Stimulated activated CD4-positive, alpha-beta T cell treated with anti-CD3 and anti-CD28 coated beads, Interleukin-1b, Interleukin-23, amount 100 ng/mL, for 48 hours (primary cell): Measurements from ENCODE around the gene GPC5.
"Not testable (repeated sequence)": the region's sequence is repeated elsewhere in the genome, so short reads cannot be mapped to it uniquely, and the experiment has no call there.

Source experiments
- DNase-seq: peaks from one replicate; pipeline ENCODE4 v3.0.0-alpha.2; 2020

GPC5 gene

DNA sequence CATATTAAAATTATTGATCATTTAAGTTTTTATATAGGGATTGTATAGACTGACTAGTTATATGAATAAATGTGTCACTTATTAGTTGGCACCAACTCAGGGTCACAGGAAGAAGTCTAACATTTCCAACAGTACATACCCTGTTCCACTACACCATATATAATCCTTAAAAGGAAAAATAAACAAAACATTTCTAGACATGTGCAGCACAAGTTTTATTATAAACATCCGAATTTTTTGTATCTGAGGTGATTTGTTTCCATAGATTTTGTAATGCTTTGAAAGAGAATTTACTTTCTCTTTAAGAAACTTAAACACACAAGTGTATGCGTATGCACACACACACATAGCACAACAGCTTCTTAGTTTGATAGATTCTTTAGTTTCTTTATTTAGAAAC, 1409.5 kb downstream of the GPC5 start:
- DNase-seq: no peak

GRCh38 chr13:92821324-92821723, 1422.9 kb downstream of the GPC5 start:
- no peak for DNase-seq

GRCh38 chr13:92823059-92823458, 1424.6 kb downstream of the GPC5 start:
- DNase-seq: no peak

DNA sequence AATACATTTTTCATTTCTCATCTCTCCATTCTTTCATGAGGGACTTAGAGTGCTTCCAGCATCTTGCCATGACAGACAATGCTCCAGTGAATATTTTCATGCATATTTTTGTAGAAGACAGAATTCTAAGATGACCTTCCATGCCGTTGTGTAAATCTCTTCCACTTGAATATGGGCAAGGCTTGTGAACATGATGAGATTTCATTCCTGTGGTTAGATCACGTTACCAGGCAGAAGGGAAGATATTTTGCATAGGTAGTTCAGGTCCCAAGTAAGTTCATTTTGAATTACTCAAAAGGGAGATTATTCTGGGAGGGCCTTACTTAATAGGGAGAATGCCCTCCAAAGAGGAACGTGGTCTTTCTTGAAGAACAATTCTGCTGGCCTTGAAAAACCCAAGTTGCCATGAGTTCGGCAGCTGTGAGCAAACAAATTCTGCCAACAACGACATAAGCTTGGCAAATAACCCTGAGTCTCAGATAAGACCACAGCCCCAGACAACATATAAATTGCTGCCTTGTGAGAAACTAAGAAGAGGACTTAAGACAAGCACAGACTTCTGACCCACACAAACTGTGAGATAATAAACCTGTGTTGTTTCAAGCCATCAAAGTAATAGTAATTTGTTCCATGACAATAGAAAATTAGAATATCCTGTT, 1427.6 kb downstream of the GPC5 start:
- DNase-seq: no peak

GRCh38 chr13:92827503-92827902, 1429.1 kb downstream of the GPC5 start:
- DNase-seq: no peak

DNA sequence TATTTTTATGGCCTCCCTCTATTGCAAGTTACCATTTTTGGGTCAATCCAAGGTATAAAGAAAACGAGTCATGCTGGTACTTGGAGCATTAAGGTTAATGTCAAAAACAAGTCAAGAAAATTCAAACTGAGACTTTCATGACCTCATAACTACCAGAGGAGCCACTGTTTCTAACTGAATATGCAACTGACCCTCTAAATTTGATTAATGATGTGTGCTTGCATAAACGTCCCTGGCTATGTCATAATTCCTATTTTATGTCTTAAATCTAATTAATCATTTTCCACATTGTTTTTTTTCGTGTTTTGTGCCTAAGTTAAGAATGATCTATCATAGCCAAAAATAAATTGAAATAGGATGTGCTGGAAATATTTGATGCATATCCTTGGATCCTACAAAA, 1431.5 kb downstream of the GPC5 start:
- DNase-seq: no peak

- no peak for DNase-seq
Measured at GRCh38 chr13:92830821-92831220, 1432.4 kb downstream of the GPC5 start.

DNA sequence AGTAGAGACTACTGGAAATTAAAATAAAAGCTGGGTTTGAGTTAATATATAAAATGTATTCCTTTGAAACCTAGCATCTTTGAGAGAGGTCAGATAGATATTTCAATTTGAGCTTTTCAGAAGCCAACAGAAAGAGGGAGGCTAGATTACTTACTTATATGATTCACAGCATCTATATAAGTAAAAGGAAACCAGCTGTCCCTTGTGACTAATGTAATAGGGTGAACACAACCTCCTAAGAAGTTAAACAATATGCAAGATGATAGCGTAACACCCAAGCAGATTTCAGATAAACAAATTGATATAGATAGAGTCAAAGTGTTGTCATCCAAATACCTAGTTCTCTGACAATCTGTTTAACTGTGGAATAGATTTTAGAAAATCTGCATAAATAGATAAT, 1434.7 kb downstream of the GPC5 start:
- no peak for DNase-seq

DNA sequence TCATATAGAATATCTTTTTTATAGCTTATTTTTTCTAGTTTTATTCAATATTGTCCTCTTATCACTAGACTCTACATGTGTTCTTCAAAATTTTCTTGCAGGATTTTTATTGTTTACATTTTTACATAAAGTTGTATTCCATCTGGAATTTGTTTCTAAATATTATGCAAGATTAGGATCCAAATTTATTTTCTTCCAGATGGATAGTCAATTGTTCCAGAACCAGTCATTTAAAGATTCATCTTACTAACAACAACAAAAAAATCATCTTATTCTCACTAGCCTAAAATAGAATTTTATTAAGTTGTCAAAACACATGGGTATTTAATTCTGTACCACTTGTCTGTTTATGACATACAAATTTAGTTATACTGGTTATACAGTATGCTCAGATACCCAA, 1437.8 kb downstream of the GPC5 start:
- DNase-seq: no peak

- no peak for DNase-seq
Measured at GRCh38 chr13:92838786-92839185, 1440.4 kb downstream of the GPC5 start.

DNA sequence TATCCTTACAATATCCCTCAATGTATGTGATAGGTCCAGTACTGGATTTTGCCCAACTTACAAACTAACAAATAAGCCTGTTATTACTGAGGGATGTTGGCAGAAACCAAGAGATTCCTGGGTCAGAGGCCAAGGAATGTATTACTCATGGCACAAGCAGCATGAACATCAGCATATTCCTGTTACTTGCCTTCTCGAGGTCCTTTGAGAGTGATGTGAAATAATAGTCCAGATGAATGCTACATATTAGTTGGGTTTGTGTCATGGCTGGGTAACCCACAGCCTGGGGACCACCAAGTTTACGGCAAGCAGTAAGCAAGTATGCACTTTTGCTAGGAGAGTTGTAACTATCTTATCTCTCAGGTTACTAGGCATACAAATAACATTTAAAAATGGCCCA, 1443.7 kb downstream of the GPC5 start:
- DNase-seq: no peak

DNA sequence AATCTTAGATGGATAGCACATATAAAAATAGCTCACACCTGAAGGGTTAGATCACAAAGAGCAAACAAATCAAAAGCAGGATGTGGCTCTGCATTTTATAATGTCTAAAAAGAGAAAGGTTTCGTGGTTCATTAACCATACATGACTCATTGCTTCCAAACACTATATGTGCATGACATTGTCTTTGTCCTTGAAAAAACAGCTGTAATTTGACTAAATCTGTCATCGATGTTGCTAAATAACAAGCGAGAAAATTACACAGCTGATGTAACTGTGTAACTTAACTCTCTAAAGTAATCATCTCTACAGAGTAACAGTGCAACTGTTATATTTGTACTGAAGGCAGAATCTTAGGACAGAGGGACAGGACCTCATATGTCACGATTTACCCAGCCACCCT, 1445.1 kb downstream of the GPC5 start:
- no peak for DNase-seq

- no peak for DNase-seq
Measured at GRCh38 chr13:92849381-92849780, 1451.0 kb downstream of the GPC5 start.

DNA sequence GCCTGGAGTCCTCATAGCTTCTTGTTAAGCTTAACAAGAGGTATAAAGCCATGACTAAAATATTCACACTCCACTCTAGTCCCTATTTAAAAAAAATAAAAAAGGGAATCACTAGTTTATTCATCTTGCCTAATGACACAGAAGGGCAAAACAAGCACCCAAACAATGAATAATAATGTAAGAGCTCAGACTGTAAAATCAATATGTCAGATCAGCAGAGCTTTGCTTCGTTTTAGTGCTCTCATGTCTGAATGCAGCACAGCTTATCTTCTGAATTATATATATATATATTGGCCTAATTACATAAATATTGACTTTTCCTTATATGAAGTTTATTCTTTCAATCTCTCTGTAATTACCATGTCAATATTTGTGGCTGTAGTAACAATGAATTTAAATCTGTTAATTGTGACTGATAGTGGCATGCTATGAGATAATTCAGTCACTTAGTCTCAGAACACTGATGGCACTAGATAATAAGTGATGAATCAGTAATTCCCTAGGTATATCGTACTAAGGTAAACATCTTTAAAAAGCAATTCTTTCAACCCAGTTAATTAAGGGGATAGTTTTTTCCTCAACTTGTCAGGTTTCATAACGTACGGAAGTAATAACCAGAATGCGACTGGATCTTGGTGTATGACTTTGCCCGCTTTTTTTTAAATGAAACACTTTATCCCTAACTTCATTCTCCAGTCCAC, 1466.3 kb downstream of the GPC5 start:
- no peak for DNase-seq

- DNase-seq: no peak
Measured at GRCh38 chr13:92873029-92873428, 1474.6 kb downstream of the GPC5 start.

GRCh38 chr13:92886535-92887077, 1488.2 kb downstream of the GPC5 start:
- no peak for DNase-seq

GRCh38 chr13:92894447-92894846, 1496.0 kb downstream of the GPC5 start:
- no peak for DNase-seq

GRCh38 chr13:92896842-92897241, 1498.4 kb downstream of the GPC5 start:
- DNase-seq: no peak

DNA sequence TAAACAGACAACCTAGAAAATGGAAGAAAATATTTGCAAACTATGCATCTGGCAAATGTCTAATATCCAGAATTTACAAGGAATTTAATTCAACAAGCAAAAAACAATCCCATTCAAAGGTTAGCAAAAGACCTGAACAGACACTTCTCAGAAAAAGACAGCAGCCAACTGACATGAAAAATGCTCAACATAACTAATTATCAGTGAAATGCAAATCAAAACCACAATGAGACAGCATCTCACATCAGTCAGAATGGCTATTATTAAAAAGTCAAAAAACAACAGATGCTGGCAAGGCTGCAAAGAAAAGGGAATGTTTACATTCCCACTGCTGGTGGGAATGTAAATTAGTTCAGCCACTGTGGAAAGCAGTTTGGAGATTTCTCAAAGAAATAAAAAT, 1500.5 kb downstream of the GPC5 start:
- DNase-seq: not testable (repeated sequence)

- no peak for DNase-seq
Measured at GRCh38 chr13:92900446-92900845, 1502.0 kb downstream of the GPC5 start.

DNA sequence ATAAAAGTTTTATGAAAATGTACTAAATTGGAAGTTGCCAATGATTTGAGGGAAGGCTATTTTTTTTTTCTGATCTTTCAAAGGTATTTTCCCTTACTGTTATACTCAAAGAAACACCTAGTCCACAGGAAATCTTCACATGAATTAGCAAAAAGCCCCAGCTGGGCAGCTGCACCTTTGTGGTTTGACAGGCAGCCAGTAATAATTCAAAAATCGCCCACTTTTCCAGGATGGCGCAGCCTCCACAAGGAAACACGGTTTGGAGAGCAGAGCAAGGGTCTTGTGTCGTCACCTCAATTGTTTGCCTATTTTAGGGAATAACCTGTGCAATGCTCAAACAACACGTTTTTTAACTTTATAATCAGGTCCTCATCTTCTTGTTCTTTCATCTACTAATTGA, 1503.3 kb downstream of the GPC5 start:
- DNase-seq: no peak

DNA sequence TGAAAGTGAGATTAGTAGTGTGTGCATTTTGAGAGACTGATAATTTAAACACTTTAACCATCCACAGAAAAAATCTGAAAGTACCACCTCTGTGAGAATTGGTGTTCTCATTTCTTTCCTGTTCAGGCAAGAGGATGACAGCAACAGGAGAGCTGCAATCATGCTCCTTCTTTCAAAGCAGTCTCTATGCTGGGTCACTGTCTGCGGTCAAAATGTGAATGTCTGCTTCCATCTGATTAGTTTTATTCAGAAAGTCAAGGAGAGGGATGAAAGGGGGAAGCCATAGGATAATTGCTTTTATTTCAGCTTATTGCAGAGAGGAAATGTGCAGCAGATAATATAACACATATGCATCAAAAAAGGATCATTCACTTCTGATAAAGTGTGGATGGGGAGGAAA, 1514.2 kb downstream of the GPC5 start:
- DNase-seq: no peak

GRCh38 chr13:92913840-92914239, 1515.4 kb downstream of the GPC5 start:
- no peak for DNase-seq
